ENCODE results near the gene CCNB2.

DNA sequence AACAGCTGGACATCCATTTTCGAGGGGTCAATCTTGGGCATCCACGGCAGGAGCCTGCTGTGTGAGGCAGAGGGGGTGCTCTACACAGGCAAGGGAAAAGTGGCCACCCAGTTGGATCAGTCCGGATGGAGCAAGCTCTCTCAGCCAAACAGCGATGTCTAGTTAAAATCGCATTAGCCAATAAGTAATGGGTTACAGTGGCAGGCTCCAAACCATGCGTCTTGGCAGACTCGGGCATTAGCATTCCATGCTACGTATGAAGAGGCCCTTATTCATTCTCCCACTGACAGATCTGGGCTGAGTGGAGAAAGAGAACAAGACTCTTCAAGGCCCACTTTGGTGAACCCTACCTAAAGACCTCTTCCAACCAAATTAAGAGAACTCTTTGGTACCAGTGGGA is 49.3 kb downstream of the CCNB2 start:
- TF ChIP-seq, protein P1, sequence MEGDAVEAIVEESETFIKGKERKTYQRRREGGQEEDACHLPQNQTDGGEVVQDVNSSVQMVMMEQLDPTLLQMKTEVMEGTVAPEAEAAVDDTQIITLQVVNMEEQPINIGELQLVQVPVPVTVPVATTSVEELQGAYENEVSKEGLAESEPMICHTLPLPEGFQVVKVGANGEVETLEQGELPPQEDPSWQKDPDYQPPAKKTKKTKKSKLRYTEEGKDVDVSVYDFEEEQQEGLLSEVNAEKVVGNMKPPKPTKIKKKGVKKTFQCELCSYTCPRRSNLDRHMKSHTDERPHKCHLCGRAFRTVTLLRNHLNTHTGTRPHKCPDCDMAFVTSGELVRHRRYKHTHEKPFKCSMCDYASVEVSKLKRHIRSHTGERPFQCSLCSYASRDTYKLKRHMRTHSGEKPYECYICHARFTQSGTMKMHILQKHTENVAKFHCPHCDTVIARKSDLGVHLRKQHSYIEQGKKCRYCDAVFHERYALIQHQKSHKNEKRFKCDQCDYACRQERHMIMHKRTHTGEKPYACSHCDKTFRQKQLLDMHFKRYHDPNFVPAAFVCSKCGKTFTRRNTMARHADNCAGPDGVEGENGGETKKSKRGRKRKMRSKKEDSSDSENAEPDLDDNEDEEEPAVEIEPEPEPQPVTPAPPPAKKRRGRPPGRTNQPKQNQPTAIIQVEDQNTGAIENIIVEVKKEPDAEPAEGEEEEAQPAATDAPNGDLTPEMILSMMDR (IDR thresholded peaks at IDR 0.05), result no peak
- TF ChIP-seq, protein P2, sequence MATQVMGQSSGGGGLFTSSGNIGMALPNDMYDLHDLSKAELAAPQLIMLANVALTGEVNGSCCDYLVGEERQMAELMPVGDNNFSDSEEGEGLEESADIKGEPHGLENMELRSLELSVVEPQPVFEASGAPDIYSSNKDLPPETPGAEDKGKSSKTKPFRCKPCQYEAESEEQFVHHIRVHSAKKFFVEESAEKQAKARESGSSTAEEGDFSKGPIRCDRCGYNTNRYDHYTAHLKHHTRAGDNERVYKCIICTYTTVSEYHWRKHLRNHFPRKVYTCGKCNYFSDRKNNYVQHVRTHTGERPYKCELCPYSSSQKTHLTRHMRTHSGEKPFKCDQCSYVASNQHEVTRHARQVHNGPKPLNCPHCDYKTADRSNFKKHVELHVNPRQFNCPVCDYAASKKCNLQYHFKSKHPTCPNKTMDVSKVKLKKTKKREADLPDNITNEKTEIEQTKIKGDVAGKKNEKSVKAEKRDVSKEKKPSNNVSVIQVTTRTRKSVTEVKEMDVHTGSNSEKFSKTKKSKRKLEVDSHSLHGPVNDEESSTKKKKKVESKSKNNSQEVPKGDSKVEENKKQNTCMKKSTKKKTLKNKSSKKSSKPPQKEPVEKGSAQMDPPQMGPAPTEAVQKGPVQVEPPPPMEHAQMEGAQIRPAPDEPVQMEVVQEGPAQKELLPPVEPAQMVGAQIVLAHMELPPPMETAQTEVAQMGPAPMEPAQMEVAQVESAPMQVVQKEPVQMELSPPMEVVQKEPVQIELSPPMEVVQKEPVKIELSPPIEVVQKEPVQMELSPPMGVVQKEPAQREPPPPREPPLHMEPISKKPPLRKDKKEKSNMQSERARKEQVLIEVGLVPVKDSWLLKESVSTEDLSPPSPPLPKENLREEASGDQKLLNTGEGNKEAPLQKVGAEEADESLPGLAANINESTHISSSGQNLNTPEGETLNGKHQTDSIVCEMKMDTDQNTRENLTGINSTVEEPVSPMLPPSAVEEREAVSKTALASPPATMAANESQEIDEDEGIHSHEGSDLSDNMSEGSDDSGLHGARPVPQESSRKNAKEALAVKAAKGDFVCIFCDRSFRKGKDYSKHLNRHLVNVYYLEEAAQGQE (IDR thresholded peaks at IDR 0.05; ENCODE audit: insufficient read depth in 1 of 2, low read depth in 2 of 2, low read length in 1 of 2), result no peak
- TF ChIP-seq POLR2AphosphoS5 (IDR thresholded peaks at IDR 0.05; ENCODE audit: low read depth, low read length) (no peak), SIN3A (IDR thresholded peaks at IDR 0.05; ENCODE audit: borderline replicate concordance, insufficient read depth, low read depth, low read length) (no peak)
